KBM-7 (cell line): ENCODE measurements around the gene GHDC.
"Not testable (repeated sequence)": the region's sequence is repeated elsewhere in the genome, so short reads cannot be mapped to it uniquely, and the experiment has no call there.

Experiments used
- DNase-seq: peaks from one replicate; pipeline ENCODE4 v3.0.0-alpha.2; 2015
- in situ Hi-C: fragments of 300-500 bp; cut with MboI; formaldehyde crosslinking; loops from 2 replicates; pipeline ENCODE4 v1.14.3; 2020; ENCODE audit warnings: low sequenced_read_pairs, low pct_unique_long_range_greater_than_20kb, mixed read lengths

The GHDC gene

DNA sequence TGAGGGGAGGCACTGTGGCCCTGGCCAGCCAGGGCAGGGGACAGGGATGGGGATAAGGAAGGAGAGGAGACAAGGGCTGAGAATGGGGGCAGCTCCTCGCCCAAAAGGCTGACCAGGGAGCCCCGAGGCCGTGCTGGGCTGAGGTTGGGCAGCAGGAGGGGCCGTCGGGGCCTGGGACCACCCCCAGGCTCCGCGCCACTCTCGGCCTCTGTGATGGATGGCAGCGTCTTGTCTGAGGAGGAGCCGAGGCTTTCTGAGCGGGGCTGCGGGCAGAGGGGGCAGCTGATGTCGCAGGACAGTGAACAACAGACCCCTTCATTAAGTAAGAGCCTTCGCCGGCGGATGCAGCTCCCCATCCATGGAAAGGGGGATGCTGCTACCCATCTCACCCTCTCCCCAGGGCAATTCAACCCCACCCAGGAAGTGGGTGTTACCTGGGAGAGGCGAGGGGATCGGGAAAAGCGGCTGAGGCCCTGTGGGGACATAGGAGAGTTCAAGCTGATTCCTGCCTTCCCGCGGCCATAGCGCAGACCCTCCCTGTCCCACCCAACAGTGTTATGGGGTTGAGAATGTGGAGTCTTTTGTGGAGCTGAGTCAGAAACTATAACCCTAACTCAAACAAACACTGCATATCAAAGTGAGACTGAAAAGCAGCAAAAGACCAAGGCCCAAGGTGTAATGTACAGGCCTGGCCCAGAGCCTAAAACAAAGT is 30.4 kb downstream of the GHDC start:
- DNase-seq = no peak
- in situ Hi-C loops = no loop called here

DNA sequence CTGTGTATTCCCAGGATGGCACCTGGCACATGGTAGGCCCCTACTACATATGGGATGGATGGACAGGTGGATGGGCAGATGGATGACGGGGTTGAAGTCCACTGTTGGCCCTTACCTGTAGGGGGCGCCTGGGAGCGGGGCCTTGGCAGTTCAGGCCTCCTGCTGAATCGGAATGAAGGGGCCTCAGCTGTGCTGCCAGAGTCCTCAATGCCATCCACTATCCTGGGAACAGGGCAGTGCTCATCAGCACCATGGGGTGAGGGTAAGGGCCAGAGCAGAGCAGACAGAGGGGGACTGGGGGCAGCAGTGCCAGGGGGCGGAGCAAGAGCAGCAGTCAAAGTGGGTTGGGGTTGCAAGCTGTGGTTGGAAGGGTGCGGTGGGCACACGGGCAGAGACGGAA is 31.2 kb downstream of the GHDC start:
- in situ Hi-C loops = no loop called here
- DNase-seq = peak; percentile 54

DNA sequence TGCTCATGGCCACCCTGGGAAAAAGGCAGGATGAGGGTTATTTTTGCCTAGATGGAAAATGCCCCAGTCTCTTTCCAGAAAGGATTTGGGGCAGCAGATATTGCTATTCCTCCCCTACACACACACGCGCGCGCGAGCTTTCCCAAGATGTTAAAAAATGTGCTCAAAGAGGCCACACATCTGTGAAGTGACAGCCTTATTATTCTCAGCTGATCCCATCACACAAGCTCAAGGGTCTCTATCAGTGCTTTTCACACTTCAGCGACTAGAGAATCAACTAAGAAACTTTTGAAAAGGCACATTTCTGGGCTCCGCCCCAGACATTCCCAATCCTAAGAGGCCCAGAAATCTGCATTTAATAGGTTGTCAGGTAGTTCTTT is 33.8 kb downstream of the GHDC start:
- in situ Hi-C loops = no loop called here

DNA sequence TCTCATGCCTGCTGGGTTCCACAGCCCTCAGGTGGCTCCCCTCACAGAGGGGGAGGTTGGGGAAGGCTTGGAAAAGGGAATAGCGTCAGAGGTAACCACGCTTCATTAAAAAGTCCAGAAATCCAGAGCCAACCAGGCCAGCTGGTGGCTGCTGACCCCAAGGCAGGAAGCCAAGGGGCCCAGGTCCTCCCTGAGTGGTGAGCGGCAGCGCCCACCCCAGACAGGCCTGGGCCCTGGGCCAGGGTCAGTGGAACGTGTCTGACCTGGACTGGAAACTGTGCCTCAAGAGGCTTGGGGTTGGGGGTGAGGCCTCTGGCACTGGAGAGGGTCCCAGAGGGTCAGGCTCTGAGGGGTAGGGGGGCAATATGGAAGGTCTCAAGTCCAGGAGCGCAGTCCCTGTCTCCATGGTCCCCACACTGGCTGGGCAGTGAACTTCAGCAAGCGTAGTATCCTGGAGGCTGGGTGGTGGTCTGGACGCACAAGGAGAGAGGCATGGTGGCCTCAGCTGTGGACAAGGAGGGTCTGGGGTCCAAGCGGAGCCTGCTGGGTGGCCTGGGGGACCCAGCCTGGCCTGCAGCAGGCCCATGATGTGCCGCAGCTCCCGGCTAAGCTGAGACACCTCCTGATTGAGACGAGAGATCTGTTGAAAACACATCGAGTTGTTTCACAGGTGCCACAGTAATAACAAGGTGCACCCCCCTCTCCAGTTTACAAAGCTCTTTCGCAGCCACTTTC is 34.3 kb downstream of the GHDC start:
- no peak for DNase-seq
- in situ Hi-C loops = no loop called here

More for the DNA sequence above, 33.8 kb downstream of the GHDC start:
- DNase-seq = no peak

DNA sequence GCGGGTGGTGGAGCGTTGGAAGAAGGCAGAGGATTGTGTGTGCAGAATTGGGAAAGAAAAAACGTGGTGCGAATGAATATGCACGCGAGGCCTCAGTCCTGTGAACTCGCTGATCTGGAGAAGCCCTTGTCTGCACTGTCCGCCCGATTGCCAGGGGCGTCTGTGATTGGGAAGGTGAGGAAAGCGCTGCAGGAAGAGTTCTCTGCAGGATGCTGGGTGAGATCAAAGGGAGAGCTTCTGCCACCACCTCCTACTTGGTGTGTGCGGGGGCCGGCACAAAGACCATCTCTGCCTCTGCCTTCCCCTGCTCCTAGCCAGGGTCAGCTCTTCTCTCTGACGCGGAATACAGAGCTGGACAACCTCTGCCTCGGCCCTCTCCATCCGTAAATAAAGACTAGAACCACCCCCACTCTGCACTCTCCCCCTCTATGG is 38.7 kb downstream of the GHDC start:
- in situ Hi-C loops = no loop called here
- no peak for DNase-seq

DNA sequence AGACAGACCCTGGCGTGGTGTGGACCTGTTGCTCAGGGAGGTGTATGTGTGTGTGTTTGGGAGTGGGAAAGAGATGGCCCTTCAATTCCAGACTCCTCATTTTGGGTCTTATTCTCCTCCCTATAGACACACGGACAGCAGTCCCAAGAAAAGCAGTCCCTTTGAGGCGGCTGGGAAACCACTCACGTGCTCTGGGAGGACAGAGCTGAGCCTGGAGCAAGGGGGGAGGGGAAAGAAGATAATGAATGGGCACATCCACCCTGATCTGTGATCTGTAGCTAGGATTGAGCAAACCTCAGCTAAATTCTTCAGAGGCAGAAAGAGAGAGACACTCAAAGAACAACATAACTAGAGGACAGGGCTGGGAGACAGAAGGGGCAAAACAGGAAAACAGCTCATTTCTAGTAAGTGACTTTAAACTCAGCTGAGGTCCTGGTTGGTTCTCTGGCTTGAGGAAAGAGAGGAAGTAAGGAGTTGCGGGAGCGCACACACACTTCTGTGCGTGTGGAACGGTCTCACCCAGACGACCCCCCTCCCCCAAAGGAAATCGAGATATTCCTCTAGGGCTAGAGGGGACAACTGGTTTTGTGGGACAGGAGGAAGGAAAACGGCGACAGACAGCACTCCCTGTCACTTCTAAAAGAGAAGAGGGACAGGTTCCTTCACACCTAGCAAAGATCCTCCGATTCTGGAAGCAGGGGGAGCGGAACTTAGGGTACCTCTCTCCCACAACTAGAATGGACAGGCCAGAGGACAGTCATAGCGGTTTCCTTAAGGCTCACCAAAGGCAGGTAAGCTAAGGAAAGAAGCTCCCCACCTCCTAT is 40.2 kb downstream of the GHDC start:
- DNase-seq = peak; percentile 81
- in situ Hi-C loops = no loop called here

GRCh38 chr17:42146911-42147607 is 47.2 kb downstream of the GHDC start:
- no peak for DNase-seq
- in situ Hi-C loops = no loop called here

DNA sequence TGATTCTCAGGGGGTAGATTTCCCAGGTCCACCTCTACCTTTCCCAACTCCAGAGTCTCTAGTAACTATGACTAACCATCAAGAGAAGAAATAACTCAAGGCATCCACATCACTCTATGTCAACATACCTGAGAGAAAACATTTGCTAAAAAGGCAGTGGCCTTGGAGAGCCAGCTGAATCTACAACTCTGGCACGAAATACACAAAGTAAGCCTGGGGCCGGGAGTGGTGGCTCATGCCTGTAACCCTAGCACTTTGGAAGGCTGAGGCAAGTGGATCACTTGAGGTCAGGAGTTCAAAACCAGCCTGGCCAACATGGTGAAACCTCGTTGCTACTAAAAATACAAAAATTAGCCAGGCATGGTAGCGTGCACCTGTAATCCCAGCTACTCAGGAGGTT is 51.2 kb downstream of the GHDC start:
- in situ Hi-C loops = not testable (repeated sequence)

DNA sequence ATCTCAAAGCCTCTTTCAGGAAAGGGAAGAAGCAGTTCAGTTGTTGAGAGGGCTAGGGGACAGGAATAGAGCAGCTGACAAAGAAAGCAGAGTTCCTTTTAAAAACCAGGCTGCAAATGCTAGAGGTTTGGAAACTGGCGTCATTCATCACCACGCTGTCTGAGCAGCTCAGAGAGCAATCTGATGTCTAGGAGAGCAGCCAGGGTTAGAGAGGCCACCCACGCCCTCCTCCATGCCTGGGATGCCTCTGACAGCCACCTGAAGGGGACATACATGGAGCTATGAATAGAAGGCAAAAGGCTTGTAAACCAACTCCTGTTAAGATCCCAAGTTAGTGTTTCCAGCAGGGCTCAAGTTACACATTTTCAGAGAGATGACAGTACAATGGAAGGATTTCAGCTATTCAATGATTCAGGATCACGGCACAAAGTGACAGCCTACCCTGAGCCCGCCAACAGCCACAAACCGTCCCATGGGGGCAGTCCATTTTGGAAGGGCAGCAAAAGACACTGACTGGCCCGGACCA is 51.9 kb downstream of the GHDC start:
- no peak for DNase-seq
- in situ Hi-C loops = no loop called here

More for the DNA sequence above, 51.2 kb downstream of the GHDC start:
- DNase-seq = not testable (repeated sequence)

DNA sequence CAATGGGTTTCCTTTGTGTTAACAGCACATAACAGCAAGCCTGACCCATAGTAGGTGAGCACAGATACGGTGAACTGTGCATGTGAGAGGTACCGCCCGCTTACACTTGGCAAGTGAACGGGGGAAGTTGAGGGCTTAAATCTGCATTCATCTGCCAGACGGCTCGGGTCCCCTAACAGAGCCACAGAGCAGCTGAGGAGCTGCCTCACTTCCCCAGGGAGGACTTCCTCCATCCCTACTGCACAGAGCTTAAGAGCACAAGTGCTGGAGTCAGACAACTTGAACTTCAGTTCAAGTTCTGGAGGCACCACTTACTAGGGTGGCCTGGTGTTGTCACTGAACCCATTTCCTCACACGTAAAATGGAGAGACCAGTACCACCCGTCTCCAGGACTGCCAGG is 52.9 kb downstream of the GHDC start:
- no peak for DNase-seq
- in situ Hi-C loops = no loop called here

DNA sequence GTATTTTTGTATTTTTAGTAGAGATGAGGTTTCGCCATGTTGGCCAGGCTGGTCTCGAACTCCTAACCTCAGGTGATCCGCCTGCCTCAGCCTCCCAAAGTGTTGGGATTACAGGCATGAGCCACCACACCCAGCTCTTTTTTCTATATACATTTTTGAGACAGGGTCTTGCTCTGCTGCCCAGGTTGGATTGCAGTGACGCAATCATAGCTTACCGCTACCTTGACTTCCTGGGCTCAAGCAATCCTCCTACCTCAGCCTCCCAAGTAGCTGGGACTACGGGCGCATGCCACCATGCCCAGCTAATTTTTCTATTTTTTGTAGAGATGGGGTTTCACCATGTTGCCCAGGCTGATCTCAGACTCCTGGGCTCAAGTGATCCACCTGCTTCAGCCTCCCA is 53.6 kb downstream of the GHDC start:
- in situ Hi-C loops, DNase-seq: not testable (repeated sequence)
